Stomach (tissue), 4 donors: ENCODE measurements around the gene PINK1.

Source experiments
- EP300 ChIP-seq: sonication (generic); formaldehyde crosslinking; IDR thresholded peaks from one replicate; pipeline ENCODE4 v1.6.1; 2017; ENCODE audit warnings: antibody characterized with exemption
- POLR2A ChIP-seq, 4 donors: fragments of 450-650 bp; IDR thresholded peaks; one replicate each; pipeline ENCODE4 v1.6.1; 2016; ENCODE audit warnings: antibody characterized with exemption in 4 of 4, control low read depth in 2 of 4, mild to moderate bottlenecking in 1 of 4, moderate library complexity in 1 of 4
- POLR2AphosphoS5 ChIP-seq, 3 donors: sonication (generic); formaldehyde crosslinking; IDR thresholded peaks; one replicate each; pipeline ENCODE4 v1.6.1; 2016; ENCODE audit warnings: antibody characterized with exemption in 3 of 3
- TF ChIP-seq, protein P1 (sequence below), 7 experiments: fragments of 450-650 bp in 4 of 7; fragments of 200-600 bp in 3 of 7; sonication (generic) in 3 of 7; IDR thresholded peaks; one replicate each; pipeline ENCODE4 v1.5.1; 2016 to 2019; ENCODE audit warnings: antibody characterized with exemption in 7 of 7, control low read depth in 2 of 7, mild to moderate bottlenecking in 1 of 7

DNA sequence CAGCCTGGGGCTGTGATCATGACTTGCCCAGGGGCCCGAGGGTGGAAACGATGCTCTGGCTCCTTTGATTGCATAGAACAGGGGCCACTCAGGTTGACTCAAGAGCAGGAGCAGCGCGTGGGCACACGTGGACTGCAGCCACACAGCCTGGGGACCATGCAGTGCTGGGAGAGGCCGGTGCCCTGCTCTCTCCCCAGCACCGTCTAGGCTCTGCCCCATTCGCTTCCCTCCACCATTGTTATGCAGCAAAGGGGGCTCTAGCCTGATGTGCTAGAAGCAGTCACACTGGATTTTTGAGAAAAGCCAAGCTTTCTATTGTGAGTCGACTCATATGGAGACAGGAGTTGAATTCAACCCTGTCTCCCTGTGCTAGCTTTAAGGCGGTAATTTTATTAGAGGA, 8.7 kb downstream of the PINK1 start:
- TF ChIP-seq, protein P1, sequence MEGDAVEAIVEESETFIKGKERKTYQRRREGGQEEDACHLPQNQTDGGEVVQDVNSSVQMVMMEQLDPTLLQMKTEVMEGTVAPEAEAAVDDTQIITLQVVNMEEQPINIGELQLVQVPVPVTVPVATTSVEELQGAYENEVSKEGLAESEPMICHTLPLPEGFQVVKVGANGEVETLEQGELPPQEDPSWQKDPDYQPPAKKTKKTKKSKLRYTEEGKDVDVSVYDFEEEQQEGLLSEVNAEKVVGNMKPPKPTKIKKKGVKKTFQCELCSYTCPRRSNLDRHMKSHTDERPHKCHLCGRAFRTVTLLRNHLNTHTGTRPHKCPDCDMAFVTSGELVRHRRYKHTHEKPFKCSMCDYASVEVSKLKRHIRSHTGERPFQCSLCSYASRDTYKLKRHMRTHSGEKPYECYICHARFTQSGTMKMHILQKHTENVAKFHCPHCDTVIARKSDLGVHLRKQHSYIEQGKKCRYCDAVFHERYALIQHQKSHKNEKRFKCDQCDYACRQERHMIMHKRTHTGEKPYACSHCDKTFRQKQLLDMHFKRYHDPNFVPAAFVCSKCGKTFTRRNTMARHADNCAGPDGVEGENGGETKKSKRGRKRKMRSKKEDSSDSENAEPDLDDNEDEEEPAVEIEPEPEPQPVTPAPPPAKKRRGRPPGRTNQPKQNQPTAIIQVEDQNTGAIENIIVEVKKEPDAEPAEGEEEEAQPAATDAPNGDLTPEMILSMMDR (IDR thresholded peaks at IDR 0.05): no peak
- no peak for TF ChIP-seq POLR2A (IDR thresholded peaks at IDR 0.05)
- TF ChIP-seq POLR2AphosphoS5 (IDR thresholded peaks at IDR 0.05): no peak
- no peak for TF ChIP-seq EP300
